GM18511 (cell line): Measurements from ENCODE around the gene CDC42EP3.

Experiments
- ATAC-seq: cut with Tn5 transposase; IDR thresholded peaks from one replicate; pipeline ENCODE4 v1.9.1; 2021; ENCODE audit warnings: mild to moderate bottlenecking, moderate library complexity; ENCODE audit not compliant: unreplicated experiment

The CDC42EP3 gene

DNA sequence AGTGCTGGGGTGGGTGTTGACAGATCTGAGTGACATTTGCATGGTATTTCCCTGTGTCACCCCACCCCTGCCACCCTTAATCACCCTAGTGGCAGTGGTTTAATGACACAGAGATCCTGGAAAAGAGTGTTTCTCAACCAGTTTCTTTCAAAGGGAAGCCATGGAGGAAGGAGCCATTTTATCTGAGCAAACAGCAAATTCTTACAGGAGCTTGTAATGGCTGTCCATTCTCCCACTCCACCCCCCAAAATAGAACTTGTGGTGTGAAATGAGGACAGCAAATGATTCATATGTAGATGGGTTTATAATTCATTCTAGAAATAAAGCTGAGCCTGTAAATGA, 51.5 kb downstream of the CDC42EP3 start:
- no peak for ATAC-seq

- ATAC-seq: no peak
These were observed 52.0 kb downstream of the CDC42EP3 start for GRCh38 chr2:37619230-37619958.

GRCh38 chr2:37618326-37618725, 53.1 kb downstream of the CDC42EP3 start:
- no peak for ATAC-seq

DNA sequence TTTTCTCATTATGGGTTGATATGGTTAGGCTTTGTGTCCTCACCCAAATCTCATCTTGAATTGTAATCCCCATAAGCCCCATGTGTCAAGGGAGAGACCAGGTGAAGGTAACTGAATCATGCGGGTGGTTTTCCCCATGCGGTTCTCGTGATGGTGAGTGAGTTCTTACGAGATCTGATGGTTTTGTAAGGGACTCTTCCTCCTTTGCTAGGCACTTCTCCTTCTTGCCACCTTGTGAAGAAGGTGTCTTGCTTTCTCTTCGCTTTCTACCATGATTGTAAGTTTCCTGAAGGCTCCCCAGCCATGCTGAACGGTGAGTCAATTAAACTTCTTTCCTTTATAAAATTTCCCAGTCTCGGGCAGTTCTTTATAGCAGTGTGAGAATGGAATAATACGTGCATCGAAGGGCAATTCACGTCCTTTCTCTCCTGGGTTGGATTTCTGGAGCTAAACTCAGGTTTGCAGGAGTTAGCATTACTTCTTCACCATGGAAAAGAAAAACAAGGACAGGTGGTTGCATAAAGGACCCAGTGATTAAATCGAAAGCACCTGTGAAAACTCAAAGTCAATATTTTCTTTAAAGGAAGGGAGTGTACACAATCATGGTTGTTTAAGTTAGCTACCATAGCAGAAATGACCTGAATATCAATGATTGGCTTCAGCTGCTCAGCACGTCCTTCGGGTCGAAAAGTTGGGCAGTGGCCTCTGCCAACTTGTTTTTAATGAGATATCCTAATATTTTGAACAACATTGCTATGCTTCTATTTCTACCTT, 54.1 kb downstream of the CDC42EP3 start:
- peak; percentile 44 for ATAC-seq

DNA sequence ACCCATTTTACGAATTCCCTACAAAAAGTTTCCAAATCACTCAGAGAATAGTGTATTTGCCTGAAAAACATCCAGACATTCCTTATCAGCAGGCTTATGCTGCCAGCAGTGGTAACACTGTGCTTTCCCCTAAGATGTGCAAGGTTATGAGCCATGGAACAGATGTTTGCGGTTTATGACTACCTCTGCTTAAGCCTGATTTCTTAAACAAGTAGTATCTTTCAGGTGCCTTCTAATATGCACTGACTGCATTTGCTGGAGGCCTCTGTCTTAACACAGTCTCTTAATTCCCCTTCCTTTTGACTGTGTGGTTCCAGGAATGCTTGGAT, 54.8 kb downstream of the CDC42EP3 start:
- peak; percentile 68 for ATAC-seq

- peak; percentile 50 for ATAC-seq
These were observed 55.4 kb downstream of the CDC42EP3 start for GRCh38 chr2:37615804-37616676.

DNA sequence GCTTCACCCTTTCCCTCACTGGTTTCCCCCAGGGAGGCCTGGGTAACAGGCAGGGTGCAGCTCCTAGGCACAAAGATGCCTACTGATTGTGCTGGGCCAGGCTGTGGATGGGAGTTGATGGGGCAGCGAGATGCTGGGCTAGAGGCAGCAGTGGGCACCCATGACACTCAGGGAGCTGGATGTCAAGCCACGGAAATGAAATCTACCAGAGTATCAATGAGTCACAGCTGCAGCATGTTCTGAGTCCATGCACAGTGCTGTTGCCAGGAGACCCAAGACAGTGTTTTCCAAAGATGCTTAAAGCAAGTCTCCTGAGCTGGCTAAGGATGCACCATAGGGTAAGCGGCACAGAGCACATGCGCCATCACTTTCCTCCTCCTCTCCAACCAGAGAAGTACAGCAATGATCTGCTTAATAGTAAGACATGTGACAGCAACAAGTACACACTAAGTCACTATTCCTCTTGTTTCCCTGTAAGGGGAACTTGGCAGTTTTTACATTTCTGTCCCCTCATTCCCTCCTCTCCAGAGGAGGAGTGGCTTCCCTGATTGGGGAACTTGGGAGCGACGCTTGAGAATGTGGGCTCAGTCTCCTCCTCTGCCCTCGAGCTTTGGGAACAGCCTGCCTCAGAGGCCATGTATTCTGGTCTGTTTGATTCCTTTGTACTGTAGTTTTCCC, 57.2 kb downstream of the CDC42EP3 start:
- ATAC-seq: no peak

DNA sequence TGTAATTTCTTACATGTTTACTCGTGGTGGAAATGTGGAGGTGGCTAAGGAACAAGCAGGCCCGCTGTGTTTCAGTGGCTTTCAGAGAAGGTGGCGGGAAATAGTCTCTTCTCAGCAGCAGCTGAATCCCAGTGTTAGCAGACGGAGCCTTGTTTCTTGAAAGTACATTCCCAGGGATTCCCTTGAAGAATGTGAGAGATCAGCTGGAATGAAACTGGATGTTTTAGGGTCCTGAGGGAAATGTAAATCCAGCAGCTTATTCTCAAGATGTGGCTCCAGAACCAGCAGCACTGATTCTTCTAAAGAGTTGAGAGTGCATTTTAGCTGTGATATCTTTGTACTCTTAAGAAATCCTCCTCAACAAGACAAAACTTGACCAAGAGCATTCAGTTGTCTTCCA, 59.1 kb downstream of the CDC42EP3 start:
- ATAC-seq: no peak

- no peak for ATAC-seq
These were observed 60.7 kb downstream of the CDC42EP3 start for GRCh38 chr2:37610638-37611289.

DNA sequence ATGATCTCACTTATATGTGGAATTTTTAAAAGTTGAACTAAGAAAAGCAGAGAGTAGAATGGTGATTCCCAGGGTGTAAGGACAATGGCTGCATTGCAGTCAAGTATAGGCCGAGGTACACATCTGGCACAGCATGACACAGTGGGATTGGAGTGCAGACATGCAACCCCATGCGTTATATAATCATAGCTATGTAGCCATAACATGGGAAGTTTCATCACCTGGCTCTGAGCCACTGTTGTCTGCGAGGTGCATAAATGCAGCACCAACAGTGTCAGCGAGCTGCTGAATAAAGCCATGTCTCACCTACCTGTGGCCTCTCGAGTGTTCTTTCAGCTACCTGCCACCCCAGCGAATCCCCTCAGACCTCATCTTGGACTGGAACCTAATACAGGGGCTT, 61.7 kb downstream of the CDC42EP3 start:
- ATAC-seq: no peak

DNA sequence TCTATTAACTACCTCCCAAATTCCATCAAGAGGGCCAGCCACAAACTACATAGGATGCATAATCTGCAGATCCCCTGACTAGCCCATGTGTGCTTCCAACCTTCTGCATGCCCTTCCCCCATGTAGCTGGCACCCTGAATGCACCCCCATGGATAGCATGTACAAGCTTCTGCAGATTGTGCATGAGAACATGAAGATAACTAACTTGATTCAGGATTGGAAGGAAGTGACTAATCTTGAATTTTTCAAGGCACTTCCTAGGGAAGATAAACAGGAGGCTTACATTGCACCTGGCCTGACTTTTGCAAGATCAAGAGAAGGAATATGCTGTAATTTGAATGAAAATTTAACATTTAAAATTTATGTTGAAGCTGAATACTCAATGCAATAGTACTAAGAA, 66.7 kb downstream of the CDC42EP3 start:
- no peak for ATAC-seq

GRCh38 chr2:37602702-37603101, 68.7 kb downstream of the CDC42EP3 start:
- ATAC-seq: no peak

DNA sequence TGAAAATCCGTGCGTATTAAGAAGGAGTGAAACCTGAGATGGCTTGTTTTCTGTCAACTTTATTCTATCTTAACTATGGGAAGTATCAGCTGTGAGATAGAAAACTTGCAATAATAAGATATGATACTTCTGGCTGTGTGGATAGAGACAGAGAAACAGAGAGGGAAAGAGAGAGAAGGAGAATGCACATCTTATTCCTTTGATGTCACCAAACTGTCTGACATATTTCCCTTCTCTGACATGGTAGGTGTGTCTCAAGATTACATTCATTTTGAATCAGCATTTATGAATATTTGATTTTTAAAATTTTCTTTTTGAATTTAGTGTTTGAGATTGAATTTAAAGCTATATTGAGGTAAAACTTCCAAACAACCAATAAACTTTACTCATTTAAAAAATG, 69.4 kb downstream of the CDC42EP3 start:
- ATAC-seq: no peak

- ATAC-seq: no peak
These were observed 69.9 kb downstream of the CDC42EP3 start for GRCh38 chr2:37601569-37601968.

- no peak for ATAC-seq
These were observed 70.7 kb downstream of the CDC42EP3 start for GRCh38 chr2:37600735-37601134.

DNA sequence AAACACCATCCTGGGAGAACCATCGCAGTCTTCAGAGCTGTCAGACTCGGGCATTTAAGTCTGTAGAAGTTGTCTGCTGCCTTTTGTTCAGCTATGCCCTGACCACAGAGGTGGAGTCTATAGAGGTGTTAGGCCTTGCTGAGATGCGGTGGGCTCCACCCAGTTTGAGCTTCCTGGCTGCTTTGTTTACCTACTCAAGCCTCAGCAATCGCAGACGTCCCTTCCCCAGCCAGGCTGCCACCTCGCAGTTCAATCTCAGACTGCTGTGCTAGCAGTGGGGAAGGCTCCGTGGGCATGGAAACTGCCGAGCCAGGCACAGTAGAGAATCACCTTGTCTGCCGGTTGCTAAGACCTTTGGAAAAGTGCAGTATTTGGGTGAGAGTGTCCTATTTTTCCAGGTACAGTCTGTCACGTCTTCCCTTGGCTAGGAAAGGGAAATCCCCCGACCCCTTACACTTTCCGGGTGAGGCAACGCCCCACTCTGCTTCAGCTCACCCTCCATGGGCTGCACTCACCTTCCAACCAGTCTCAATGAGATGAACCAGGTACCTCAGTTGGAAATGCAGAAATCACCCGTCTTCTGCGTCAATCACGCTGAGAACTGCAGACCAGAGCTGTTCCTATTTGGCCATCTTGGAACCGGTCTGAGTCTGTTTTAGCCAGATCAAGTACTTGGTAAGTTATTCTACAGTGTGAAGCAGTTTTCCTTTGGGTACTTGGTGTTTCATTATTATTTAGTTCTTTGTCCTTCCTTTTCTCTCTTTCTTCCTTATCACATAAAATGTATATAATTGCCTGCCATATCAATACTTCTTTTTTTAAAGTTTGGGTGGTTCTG, 71.5 kb downstream of the CDC42EP3 start:
- ATAC-seq: no peak

DNA sequence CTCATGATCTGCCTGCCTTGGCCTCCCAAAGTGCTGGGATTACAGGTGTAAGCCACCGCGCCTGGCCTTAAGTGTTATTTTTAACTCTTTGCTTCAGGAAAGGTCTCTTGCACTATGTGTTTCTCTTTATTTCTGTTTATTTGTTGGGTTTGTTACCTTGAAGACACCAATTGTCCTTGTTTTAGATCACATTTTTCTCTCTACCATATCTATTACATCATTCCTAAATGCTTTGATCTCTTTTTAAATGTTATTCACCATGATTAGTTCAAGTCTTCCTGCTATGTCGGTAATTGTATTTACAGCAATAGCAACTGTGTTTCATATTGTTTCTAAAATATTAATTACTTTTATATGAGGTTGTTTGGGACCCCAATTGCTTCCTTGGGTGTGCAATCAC, 77.7 kb downstream of the CDC42EP3 start:
- no peak for ATAC-seq

GRCh38 chr2:37593024-37593423, 78.4 kb downstream of the CDC42EP3 start:
- no peak for ATAC-seq
